Lower leg skin (tissue), 4 donors: ENCODE measurements around the gene SMOC1. TPM values are rescaled to one million over a fixed set of nuclear protein-coding genes. Genes with fewer than 3 reads are reported as not detected.

Experiments used
- DNase-seq, 2 donors: peaks; one replicate each; pipeline ENCODE4 v3.0.0-alpha.2; 2019; ENCODE audit warnings: low spot score in 2 of 2
- H3K4me3 ChIP-seq: fragments of 200-600 bp; sonication (generic); 2 replicates; pipeline ENCODE4 v1.5.1; 2017; ENCODE audit warnings: mild to moderate bottlenecking, low read depth; ENCODE audit not compliant: poor library complexity, severe bottlenecking
- POLR2A ChIP-seq, 2 donors: fragments of 450-650 bp; IDR thresholded peaks; one replicate each; pipeline ENCODE4 v1.6.1; 2016 to 2017; ENCODE audit warnings: antibody characterized with exemption in 2 of 2, mild to moderate bottlenecking in 1 of 2, moderate library complexity in 1 of 2
- WGBS, 2 donors: methylation state at CpG; one replicate each; pipeline ENCODE4 v1.1.5; 2018; 5-methylcytosine and 5-hydroxymethylcytosine counted together
- intact Hi-C: fragments of 100-400 bp; cut with DNase I; formaldehyde crosslinking; loops from one replicate; pipeline ENCODE4 v1.15.0; 2023; ENCODE audit warnings: low total_unique reads
- total RNA-seq, 4 donors: library from RNA; depleted of rRNA; stranded (reverse); fragments of >200 nt; gene quantifications; one replicate each; pipeline ENCODE4 v1.1.0, GENCODE V29; 2016
- TF ChIP-seq, protein P1 (sequence below), 3 donors: fragments of 450-650 bp; IDR thresholded peaks; one replicate each; pipeline ENCODE4 v1.5.1; 2016; ENCODE audit warnings: antibody characterized with exemption in 3 of 3, mild to moderate bottlenecking in 3 of 3, moderate library complexity in 2 of 3

Gene SMOC1
- total RNA-seq, 4 donors from 2014 or later: 1.1 to 5.4 (median 1.9) TPM

GRCh38 chr14:69844171-69844570, 35.0 kb upstream of the SMOC1 start:
- DNase-seq: no peak
- TF ChIP-seq, protein P1, sequence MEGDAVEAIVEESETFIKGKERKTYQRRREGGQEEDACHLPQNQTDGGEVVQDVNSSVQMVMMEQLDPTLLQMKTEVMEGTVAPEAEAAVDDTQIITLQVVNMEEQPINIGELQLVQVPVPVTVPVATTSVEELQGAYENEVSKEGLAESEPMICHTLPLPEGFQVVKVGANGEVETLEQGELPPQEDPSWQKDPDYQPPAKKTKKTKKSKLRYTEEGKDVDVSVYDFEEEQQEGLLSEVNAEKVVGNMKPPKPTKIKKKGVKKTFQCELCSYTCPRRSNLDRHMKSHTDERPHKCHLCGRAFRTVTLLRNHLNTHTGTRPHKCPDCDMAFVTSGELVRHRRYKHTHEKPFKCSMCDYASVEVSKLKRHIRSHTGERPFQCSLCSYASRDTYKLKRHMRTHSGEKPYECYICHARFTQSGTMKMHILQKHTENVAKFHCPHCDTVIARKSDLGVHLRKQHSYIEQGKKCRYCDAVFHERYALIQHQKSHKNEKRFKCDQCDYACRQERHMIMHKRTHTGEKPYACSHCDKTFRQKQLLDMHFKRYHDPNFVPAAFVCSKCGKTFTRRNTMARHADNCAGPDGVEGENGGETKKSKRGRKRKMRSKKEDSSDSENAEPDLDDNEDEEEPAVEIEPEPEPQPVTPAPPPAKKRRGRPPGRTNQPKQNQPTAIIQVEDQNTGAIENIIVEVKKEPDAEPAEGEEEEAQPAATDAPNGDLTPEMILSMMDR (IDR thresholded peaks at IDR 0.05): no peak
- no peak for TF ChIP-seq POLR2A (IDR thresholded peaks at IDR 0.05)
- 80 to 84% methylated on average over 2 of the region's 2 CpGs for WGBS, 2 donors
- H3K4me3 ChIP-seq: no peak overlapping the region
- intact Hi-C loops: no loop called here

- WGBS, 2 donors: 64 to 65% methylated on average over 2 of the region's 2 CpGs
- intact Hi-C loops: no loop called here
- no peak for DNase-seq
- TF ChIP-seq, protein P1 (IDR thresholded peaks at IDR 0.05): no peak
- no peak for TF ChIP-seq POLR2A (IDR thresholded peaks at IDR 0.05)
- no peak overlapping the region for H3K4me3 ChIP-seq
Observed at GRCh38 chr14:69845050-69845581, 34.1 kb upstream of the SMOC1 start.

DNA sequence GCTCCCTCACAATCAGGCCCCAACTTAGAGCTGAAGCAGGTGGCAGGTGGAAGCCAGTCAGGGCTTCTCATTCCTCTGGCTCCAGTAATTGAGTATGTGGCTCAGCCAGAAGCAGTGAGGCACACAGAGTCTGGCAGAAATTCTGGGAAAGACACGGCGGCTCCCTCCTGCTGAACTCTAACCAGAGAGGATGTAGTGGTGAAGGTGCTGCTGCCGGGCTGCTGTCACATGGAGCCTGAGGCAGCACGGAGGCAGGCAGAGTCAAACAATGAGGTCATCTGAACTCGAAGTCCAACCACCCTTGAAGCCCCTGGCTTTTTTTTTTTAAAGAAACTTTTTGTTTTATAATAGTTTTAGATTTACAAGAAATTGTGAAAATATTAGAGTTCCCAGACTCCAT, 33.4 kb upstream of the SMOC1 start:
- no peak for TF ChIP-seq POLR2A (IDR thresholded peaks at IDR 0.05)
- TF ChIP-seq, protein P1 (IDR thresholded peaks at IDR 0.05): no peak
- WGBS, 2 donors: 33 to 36% methylated on average over 5 of the region's 5 CpGs
- no peak for DNase-seq
- H3K4me3 ChIP-seq: no peak overlapping the region
- intact Hi-C loops: no loop called here

DNA sequence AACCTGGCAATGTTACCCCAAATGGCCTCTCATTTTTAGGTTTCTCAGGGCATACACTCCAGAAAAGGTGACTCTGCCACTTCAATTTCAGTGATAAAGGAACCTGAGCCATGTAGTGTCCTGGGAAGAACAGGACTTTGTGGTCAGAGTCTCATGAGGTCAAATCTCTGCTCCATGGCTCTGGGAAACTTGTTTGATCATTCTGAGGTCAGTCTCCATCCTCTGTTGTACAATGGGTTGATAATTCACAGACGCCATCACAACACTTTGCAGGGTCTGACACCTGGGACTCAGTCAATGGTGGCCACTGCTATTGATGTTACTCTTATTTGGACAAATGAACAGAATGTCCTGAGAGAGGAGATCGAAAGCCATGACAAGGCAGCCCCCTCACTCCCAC, 31.1 kb upstream of the SMOC1 start:
- WGBS, 2 donors: 83 to 97% methylated on average over 2 of the region's 2 CpGs
- TF ChIP-seq POLR2A (IDR thresholded peaks at IDR 0.05): no peak
- TF ChIP-seq, protein P1 (IDR thresholded peaks at IDR 0.05): no peak
- intact Hi-C loops: no loop called here
- no peak overlapping the region for H3K4me3 ChIP-seq
- no peak for DNase-seq

GRCh38 chr14:69848903-69849391, 30.3 kb upstream of the SMOC1 start:
- H3K4me3 ChIP-seq: no peak overlapping the region
- WGBS, 2 donors: 36 to 42% methylated on average over 6 of the region's 6 CpGs
- DNase-seq: no peak
- intact Hi-C loops: no loop called here
- no peak for TF ChIP-seq POLR2A (IDR thresholded peaks at IDR 0.05)
- TF ChIP-seq, protein P1 (IDR thresholded peaks at IDR 0.05): no peak
